MM.1S (cell line): ENCODE measurements around the gene CLNK.
A peak's percentile ranks its signal among the peaks of the same experiment; 100 is the strongest.

Experiments
- DNase-seq: peaks from one replicate; pipeline ENCODE4 v3.0.0-alpha.2; 2015
- H2AFZ ChIP-seq: fragments of 300-600 bp; sonication (generic); 2 replicates; pipeline ENCODE4 v1.6.0; 2016; ENCODE audit warnings: antibody characterized with exemption, low read length
- H3F3A ChIP-seq: fragments of 300-600 bp; sonication (generic); 2 replicates; pipeline ENCODE4 v1.6.1; 2016; ENCODE audit warnings: mild to moderate bottlenecking, antibody characterized with exemption, low read length, moderate library complexity, mixed read lengths; ENCODE audit not compliant: insufficient read depth
- H3K27ac ChIP-seq: fragments of 300-600 bp; sonication (generic); 2 replicates; pipeline ENCODE4 v1.5.1; 2016; ENCODE audit warnings: mild to moderate bottlenecking, low read length
- H3K27me3 ChIP-seq: fragments of 300-600 bp; sonication (generic); replicated peaks from 2 replicates; pipeline ENCODE4 v1.6.0; 2016; ENCODE audit warnings: low read length; ENCODE audit not compliant: insufficient read depth
- H3K36me3 ChIP-seq: fragments of 300-600 bp; sonication (generic); replicated peaks from 2 replicates; pipeline ENCODE4 v1.6.1; 2016; ENCODE audit warnings: mild to moderate bottlenecking, low read length, mixed read lengths; ENCODE audit not compliant: insufficient read depth
- H3K4me1 ChIP-seq: fragments of 300-600 bp; sonication (generic); 2 replicates; pipeline ENCODE4 v1.6.1; 2016; ENCODE audit warnings: low read length, mixed read lengths
- H3K4me2 ChIP-seq: fragments of 300-600 bp; sonication (generic); 2 replicates; pipeline ENCODE4 v1.6.0; 2016; ENCODE audit warnings: low read depth, low read length
- H3K4me3 ChIP-seq: fragments of 300-600 bp; sonication (generic); 2 replicates; pipeline ENCODE4 v1.5.1; 2016; ENCODE audit warnings: low read length, mixed read lengths
- H3K79me2 ChIP-seq: fragments of 300-600 bp; sonication (generic); 2 replicates; pipeline ENCODE4 v1.6.1; 2016; ENCODE audit warnings: mixed run types, low read length, mixed read lengths
- H3K9ac ChIP-seq: fragments of 300-600 bp; sonication (generic); 2 replicates; pipeline ENCODE4 v1.6.1; 2016; ENCODE audit warnings: low read length, mixed read lengths
- H3K9me2 ChIP-seq: fragments of 300-600 bp; sonication (generic); replicated peaks from 2 replicates; pipeline ENCODE4 v1.6.1; 2016; ENCODE audit warnings: mild to moderate bottlenecking, low read length, mixed read lengths; ENCODE audit not compliant: insufficient read depth
- H3K9me3 ChIP-seq: fragments of 300-600 bp; sonication (generic); replicated peaks from 2 replicates; pipeline ENCODE4 v1.6.1; 2016; ENCODE audit warnings: mild to moderate bottlenecking, low read length, mixed read lengths; ENCODE audit not compliant: insufficient read depth
- H4K20me1 ChIP-seq: fragments of 300-600 bp; sonication (generic); 2 replicates; pipeline ENCODE4 v1.6.1; 2016; ENCODE audit warnings: mild to moderate bottlenecking, low read length, moderate library complexity, mixed read lengths; ENCODE audit not compliant: insufficient read depth
- EZH2 ChIP-seq: fragments of 300-600 bp; sonication (generic); optimal IDR thresholded peaks from 2 replicates; pipeline ENCODE3; 2017; ENCODE audit warnings: low read depth, mild to moderate bottlenecking, antibody characterized with exemption, low read length, mixed read lengths
- EZH2phosphoT487 ChIP-seq: fragments of 300-600 bp; sonication (generic); IDR thresholded peaks from 2 replicates; pipeline ENCODE4 v1.6.1; 2018; ENCODE audit warnings: antibody characterized with exemption, low read length
- TF ChIP-seq, protein P1 (sequence below): fragments of 300-600 bp; sonication (generic); IDR thresholded peaks from 2 replicates; pipeline ENCODE4 v1.5.1; 2016; ENCODE audit warnings: antibody characterized with exemption, low read length, mixed read lengths

The CLNK gene

DNA sequence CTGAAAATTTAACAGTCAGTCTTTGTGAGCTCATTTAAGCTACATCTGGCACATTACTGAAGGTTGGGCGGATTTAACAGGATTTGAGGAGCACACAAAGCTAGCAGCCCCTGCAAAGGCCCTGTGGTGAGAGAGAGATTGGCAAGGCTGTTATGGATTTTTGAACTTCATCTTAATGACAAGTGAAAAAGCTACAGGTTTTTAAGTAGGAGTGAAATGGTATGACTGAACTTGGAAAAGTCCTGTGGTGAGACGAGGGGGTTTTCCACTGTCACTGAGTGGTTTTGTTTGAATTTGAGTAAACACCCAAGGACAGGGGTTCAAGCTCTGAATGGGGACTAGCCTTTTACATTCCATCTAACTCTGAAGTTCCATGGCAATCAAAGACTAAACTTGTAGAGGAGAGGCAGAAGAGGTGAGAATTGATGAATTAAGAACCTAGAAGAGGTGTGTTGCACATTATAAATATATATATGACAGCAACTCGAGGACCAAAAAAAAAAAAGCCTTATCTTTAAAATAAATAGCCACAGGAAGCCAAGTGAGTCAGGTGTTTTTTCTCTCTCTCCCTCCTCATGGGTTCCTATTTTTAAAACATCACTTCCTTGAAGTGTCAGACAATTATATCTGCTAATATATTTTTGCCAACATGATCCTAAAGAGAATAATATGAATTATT is 47.8 kb upstream of the CLNK start:
- no peak overlapping the region for H3K9ac ChIP-seq
- peak; percentile 27 for DNase-seq
- H3K9me2 ChIP-seq = no peaks in the 10 kb centered on the region
- H3K4me3 ChIP-seq = no peak overlapping the region
- H3K36me3 ChIP-seq = no peaks in the 10 kb centered on the region
- H3K4me1 ChIP-seq = peaks cover 36% of the 10 kb centered on the region
- TF ChIP-seq EZH2 (no peak), EZH2phosphoT487 (no peak)
- TF ChIP-seq, protein P1, sequence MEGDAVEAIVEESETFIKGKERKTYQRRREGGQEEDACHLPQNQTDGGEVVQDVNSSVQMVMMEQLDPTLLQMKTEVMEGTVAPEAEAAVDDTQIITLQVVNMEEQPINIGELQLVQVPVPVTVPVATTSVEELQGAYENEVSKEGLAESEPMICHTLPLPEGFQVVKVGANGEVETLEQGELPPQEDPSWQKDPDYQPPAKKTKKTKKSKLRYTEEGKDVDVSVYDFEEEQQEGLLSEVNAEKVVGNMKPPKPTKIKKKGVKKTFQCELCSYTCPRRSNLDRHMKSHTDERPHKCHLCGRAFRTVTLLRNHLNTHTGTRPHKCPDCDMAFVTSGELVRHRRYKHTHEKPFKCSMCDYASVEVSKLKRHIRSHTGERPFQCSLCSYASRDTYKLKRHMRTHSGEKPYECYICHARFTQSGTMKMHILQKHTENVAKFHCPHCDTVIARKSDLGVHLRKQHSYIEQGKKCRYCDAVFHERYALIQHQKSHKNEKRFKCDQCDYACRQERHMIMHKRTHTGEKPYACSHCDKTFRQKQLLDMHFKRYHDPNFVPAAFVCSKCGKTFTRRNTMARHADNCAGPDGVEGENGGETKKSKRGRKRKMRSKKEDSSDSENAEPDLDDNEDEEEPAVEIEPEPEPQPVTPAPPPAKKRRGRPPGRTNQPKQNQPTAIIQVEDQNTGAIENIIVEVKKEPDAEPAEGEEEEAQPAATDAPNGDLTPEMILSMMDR = no peak
- H3K79me2 ChIP-seq = no peaks in the 10 kb centered on the region
- H3K9me3 ChIP-seq = no peaks in the 10 kb centered on the region
- no peaks in the 10 kb centered on the region for H3F3A ChIP-seq
- peak overlapping the region; percentile 6; the same call in 1 of the 2 replicates for H2AFZ ChIP-seq
- H4K20me1 ChIP-seq = no peaks in the 10 kb centered on the region
- H3K27me3 ChIP-seq = no peaks in the 10 kb centered on the region
- H3K27ac ChIP-seq = no peak overlapping the region; the same call in 1 of the 2 replicates
- peak overlapping the region; percentile 25; the same call in 1 of the 2 replicates for H3K4me2 ChIP-seq

DNA sequence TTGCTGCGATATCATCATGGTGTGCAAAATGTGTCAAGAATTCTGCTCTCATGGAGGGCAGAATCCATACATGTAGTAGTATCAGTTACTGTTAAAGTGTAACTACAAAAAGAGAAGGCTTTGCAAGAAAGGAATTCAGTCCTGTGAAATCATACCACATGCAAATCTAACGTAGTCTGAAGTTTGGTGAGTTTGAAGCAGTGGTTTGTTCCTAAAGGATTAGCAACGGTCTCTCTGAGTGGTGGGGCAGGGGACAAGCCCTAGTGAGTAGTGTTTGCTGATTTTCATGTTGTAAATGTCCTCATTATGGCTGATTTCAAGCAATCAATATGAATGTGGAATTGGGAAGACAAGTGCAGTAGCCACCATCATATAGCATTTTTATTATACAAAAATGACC is 47.1 kb upstream of the CLNK start:
- no peaks in the 10 kb centered on the region for H3K9me3 ChIP-seq
- no peak overlapping the region for H2AFZ ChIP-seq
- DNase-seq = no peak
- H3K4me1 ChIP-seq = peaks cover 36% of the 10 kb centered on the region
- no peak overlapping the region for H3K27ac ChIP-seq
- no peaks in the 10 kb centered on the region for H3K79me2 ChIP-seq
- no peaks in the 10 kb centered on the region for H3K27me3 ChIP-seq
- H3K9me2 ChIP-seq = no peaks in the 10 kb centered on the region
- H3K36me3 ChIP-seq = no peaks in the 10 kb centered on the region
- no peaks in the 10 kb centered on the region for H3F3A ChIP-seq
- H4K20me1 ChIP-seq = no peaks in the 10 kb centered on the region
- H3K4me2 ChIP-seq = no peak overlapping the region
- TF ChIP-seq EZH2 = no peak
- TF ChIP-seq EZH2phosphoT487 = no peak
- TF ChIP-seq, protein P1 = no peak
- H3K9ac ChIP-seq = no peak overlapping the region
- no peak overlapping the region for H3K4me3 ChIP-seq

DNA sequence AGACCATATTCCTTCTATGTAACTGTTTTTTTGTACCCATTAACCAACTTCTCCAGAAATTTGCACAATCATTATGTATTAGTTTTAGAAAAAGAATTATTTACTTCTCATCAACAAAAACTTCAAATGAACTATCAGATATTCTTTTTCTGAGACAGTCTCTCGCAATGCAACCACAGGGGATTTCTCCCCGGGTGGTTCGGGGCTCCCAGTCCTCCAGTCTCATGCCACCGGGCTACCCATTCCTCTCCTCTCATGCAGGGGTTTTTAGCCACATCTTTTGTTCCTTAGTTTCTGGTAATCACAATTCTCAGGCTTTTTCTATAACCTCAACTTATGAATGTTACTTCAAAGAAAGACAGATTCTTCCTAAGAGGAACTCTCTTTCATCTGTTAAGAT is 46.6 kb upstream of the CLNK start:
- Histone ChIP-seq H2AFZ (no peak overlapping the region), H3K27me3 (no peaks in the 10 kb centered on the region)

More for the DNA sequence above, 46.6 kb upstream of the CLNK start:
- H3K4me1 ChIP-seq = peaks cover 36% of the 10 kb centered on the region
- no peak for DNase-seq
- no peaks in the 10 kb centered on the region for H3F3A ChIP-seq
- no peak overlapping the region for H3K4me2 ChIP-seq
- H3K9ac ChIP-seq = no peak overlapping the region
- no peaks in the 10 kb centered on the region for H4K20me1 ChIP-seq
- H3K79me2 ChIP-seq = no peaks in the 10 kb centered on the region
- TF ChIP-seq, protein P1 = no peak
- no peak for TF ChIP-seq EZH2
- H3K36me3 ChIP-seq = no peaks in the 10 kb centered on the region
- H3K9me2 ChIP-seq = no peaks in the 10 kb centered on the region
- no peak overlapping the region for H3K4me3 ChIP-seq
- H3K27ac ChIP-seq = no peak overlapping the region
- H3K9me3 ChIP-seq = no peaks in the 10 kb centered on the region
